Measurements from ENCODE around the gene ARPC4.

DNA sequence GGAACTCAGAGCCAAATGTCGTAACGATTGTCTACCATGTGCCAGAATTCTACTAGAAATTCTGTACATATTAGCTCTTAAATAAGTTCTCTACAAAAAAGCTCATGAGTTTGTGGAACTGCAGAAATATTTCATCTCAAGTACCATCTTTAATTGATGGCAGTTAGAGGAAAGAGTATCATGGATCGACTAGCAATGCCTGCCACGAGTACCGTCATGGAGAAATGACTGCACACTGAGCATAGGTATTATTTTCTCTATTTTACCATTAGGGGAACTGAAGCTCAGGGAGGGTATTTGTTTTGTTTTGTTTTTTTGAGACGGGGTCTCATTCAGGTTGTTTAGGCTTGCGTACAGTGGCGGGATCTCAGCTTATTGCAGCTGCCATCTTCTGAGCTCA, 48.1 kb downstream of the ARPC4 start:
- TF ChIP-seq, protein P1, sequence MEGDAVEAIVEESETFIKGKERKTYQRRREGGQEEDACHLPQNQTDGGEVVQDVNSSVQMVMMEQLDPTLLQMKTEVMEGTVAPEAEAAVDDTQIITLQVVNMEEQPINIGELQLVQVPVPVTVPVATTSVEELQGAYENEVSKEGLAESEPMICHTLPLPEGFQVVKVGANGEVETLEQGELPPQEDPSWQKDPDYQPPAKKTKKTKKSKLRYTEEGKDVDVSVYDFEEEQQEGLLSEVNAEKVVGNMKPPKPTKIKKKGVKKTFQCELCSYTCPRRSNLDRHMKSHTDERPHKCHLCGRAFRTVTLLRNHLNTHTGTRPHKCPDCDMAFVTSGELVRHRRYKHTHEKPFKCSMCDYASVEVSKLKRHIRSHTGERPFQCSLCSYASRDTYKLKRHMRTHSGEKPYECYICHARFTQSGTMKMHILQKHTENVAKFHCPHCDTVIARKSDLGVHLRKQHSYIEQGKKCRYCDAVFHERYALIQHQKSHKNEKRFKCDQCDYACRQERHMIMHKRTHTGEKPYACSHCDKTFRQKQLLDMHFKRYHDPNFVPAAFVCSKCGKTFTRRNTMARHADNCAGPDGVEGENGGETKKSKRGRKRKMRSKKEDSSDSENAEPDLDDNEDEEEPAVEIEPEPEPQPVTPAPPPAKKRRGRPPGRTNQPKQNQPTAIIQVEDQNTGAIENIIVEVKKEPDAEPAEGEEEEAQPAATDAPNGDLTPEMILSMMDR (IDR thresholded peaks at IDR 0.05; ENCODE audit: low read length), result no peak
- no peak for TF ChIP-seq EZH2phosphoT487 (IDR thresholded peaks at IDR 0.05; ENCODE audit: low read length)
- TF ChIP-seq EZH2 (optimal IDR thresholded peaks at IDR 0.05; ENCODE audit: low read depth, low read length), result no peak

Data from MM.1S (cell line).